HG03060 (cell line): ENCODE measurements around the gene DERA.
"Not testable (repeated sequence)": the region's sequence is repeated elsewhere in the genome, so short reads cannot be mapped to it uniquely, and the experiment has no call there.

Experiments
- ATAC-seq: cut with Tn5 transposase; IDR thresholded peaks from one replicate; pipeline ENCODE4 v1.9.1; 2021; ENCODE audit warnings: low read depth, moderate number of reproducible peaks; ENCODE audit not compliant: unreplicated experiment

Gene DERA

GRCh38 chr12:15997910-15998309, 86.8 kb downstream of the DERA start:
- no peak for ATAC-seq

GRCh38 chr12:16002880-16003279, 91.7 kb downstream of the DERA start:
- no peak for ATAC-seq

DNA sequence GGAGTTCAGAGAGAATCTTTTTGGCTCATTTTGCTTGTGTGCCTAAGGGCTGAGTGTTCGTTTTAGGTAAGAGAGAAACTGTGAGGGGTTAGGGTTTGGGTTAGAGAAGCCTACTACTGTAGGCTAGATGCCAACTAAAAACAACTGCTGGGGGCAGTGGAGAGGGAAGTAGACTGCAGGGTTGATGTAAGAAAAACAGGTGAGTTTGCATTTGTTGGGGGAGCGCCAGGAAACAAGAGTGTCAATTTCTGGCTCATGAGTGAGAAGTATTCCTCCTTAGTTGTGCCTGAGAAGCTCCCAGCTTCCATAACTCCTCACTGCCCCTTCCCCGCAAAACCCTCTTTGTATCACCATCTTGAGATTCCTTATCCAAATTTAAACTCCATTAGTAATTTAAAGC, 92.3 kb downstream of the DERA start:
- no peak for ATAC-seq

GRCh38 chr12:16006752-16007151, 95.6 kb downstream of the DERA start:
- ATAC-seq = no peak

DNA sequence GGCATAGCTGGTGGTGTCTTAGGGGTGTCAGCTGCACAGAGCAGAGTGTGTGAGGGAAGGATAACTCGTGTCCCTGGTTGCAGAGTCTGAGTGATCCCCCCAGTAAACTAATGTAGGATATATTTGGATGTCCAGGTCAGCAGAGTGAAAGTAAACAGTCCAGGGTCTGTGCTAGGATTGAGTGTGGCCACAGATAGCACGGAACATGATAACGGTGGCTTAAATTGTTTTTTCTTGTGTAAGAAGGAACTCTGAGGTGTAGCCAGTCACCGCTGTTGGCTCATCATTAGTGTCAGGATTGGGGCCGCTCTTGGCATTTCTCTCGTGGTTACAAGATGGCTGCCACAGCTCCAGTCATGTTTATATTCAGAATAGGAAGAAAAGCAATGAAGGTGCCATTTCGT, 97.3 kb downstream of the DERA start:
- no peak for ATAC-seq

- no peak for ATAC-seq
Observed at GRCh38 chr12:16012117-16012516, 101.0 kb downstream of the DERA start.

DNA sequence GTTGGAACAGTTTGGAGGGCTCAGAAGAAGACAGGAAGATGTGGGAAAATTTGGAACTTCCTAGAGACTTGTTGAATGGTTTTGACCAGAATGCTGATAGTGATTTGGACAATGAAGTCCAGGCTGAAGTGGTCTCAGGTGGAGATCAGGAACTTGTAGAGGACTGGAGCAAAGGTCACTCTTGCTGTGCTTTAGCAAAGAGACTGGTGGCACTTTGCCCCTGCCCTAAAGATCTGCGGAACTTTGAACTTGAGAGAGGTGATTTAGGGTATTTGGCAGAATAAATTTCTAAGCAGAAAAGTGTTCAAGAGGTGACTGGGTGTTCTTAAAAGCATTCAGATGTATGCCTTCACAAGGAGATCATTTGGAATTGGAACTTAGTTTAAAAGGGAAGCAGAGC, 102.6 kb downstream of the DERA start:
- ATAC-seq = not testable (repeated sequence)

DNA sequence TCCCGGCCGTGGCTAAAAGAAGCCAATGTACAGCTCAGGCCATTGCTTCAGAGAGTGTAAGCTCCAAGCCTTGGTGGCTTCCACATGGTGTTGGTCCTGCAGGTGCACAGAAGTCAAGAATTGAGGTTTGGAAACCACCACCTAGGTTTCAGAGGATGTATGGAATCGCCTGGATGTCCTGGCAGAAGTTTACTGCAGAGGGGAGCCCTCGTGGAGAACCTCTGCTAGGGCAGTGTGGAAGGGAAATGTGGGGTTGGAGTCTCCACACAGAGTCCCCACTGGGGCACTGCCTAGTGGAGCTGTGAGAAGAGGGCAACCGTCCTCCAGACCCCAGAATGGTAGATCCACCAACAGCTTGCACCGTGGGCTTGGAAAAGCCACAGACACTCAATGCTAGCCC, 103.3 kb downstream of the DERA start:
- ATAC-seq = not testable (repeated sequence)

- ATAC-seq = no peak
Observed at GRCh38 chr12:16016748-16017147, 105.6 kb downstream of the DERA start.

- no peak for ATAC-seq
Observed at GRCh38 chr12:16018306-16018705, 107.2 kb downstream of the DERA start.

DNA sequence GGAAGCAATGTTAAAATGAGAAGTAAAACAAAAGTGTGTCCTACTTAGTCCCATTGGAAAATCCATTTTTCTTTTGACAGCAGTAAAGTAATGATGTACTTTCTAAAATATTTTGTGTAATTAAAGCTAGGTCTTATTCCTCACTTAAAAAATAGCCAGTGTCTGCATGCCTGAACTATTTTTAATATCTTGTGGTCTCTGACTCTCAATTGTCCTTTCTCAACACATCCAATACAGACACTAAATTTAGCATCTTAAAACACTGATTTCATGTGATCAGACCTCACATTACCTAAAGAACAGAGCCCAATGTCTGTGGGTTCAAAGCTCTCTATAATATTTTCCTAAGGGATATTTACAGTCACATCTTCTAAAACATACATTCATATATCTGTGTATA, 108.0 kb downstream of the DERA start:
- no peak for ATAC-seq

DNA sequence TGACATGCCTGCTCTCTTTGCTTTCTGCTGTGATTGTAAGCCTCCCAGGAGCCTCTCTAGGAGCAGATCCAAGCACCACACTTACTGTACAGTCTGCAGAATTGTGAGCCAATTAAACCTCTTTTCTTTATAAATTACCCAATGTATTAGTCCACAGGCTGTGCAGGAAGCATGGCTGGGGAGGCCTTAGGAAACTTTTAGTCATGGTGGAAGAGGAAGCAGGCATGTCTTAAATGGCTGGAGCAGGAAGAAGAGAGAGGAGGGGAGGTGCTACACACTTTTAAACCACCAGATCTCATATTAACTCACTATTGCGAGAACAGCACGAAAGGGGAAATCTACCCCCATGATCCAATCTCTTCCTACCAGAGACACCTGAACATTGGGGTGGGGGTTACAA, 108.9 kb downstream of the DERA start:
- ATAC-seq = no peak

DNA sequence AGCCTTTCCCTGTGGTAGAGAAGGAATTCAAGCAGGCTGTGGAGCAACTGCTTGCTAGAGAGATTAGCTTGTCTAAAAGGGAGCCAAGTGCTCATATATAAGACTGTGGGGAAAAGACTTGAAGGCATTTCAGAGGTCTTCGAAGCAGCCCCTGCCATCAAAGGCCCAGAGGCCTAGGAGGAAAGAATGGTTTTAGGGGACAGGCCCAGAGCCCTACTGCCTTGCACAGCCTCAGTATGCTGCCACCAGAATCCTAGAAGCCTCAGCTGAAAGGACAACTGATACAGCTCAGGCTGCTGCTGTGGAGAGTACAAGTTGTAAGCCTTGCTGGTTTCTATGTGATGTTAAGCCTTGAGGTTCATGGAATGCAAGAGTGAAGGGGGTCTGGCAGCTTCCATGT, 109.9 kb downstream of the DERA start:
- no peak for ATAC-seq

DNA sequence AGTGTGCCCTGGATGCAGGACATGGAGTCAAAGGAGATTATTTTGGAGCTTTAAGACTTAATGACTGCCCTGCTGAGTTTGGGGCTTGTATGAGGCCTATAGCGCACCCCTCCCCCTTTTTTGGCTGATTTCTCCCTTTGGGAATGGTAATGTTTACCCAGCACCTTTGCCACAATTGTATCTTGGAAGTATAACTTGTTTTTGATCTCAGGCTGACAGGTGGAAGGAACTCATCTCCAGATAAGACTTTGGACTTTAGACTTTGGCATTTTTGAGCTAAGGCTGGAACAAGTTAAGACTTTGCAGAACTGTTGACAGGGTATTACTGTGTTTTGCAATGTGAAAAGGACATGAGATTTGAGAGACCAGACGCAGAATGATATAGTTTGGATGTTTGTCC, 110.5 kb downstream of the DERA start:
- ATAC-seq = no peak

DNA sequence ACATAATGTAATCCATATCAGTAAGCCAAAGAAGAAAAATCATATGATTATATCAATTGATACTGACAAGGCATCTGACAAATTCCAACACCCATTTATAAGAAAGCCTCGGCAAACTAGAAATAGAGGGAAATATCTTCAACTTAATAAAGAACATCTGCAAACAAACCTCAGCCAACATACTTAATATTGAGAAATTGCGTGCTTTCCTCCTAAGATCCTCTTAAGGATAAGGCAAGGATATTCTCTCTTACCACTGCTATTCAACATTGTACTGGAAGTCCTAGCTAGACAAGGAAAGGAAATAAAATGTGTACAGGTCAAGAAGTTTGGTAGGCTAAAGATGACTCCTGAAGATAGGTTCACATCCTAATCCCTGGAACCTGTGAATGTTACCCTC, 115.9 kb downstream of the DERA start:
- ATAC-seq = no peak

DNA sequence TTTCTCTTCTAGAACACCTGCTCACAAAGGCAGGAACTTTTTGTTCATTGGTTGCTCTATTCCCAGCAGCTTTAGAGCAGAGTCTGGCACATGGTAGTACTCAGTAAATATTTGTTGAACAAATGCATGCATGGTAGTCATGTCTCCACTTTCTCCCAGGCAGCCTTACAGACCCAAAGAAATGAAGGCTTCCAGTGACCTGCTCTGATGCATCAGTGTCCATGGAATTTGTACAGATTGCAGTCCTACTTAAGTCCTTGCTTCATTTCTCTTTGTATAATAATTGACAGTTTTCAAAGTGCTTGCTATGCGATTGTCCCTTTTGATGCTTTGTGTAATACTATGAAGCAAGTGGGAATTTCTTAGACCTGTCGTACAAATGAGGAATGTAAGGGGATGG, 119.6 kb downstream of the DERA start:
- no peak for ATAC-seq

DNA sequence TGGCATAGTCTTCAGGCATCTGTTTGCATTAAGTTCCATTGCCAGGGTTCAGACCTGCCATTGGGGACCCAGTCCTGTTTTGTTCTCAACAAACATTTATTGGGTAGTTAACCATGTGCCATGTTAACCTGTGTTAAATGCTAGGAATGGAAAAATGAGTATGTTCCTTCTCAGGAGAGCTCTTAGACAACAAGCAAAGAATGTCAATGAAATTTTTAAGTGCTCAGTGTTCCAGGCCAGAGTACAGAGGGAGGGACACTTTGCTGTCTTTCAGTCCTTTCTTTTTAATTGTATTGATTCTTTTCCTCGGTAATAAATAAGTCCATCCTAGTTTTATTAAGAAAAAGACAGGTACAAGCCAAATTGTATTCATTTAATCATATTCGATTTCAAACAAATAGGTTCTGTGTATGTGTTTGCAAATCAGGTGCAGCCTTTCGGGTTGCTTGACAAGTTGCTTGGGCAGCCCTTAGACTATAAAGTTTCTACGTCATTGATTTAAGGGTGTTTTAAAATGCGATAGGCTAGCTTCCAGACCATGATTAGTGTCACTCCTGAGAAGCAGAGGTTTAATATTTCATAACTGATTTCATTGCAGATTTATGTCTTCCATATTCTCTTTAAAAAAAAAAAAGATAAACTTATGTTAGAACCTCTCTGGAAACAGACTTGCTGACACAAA, 123.1 kb downstream of the DERA start:
- no peak for ATAC-seq

DNA sequence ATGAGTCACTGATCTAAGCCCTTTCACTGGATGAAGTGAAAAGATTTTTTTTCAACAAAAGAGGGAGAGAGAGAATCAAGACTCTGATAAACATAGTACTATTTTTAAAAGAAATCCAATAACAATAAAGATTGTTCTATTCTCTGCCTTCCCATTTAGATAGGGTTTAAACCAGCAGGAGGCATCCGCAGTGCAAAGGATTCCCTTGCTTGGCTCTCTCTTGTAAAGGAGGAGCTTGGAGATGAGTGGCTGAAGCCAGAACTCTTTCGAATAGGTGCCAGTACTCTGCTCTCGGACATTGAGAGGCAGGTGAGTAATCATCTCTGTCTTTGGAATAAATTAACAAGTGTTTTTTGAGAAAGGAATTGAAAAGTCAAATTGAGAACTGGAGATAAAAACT, 124.9 kb downstream of the DERA start:
- no peak for ATAC-seq

- ATAC-seq = no peak
Observed at GRCh38 chr12:16037533-16037932, 126.4 kb downstream of the DERA start.

GRCh38 chr12:16043480-16043879, 132.3 kb downstream of the DERA start:
- ATAC-seq = no peak

GRCh38 chr12:16046266-16046665, 135.1 kb downstream of the DERA start:
- no peak for ATAC-seq

- no peak for ATAC-seq
Observed at GRCh38 chr12:16048511-16048910, 137.4 kb downstream of the DERA start.

GRCh38 chr12:16056910-16057309, 145.8 kb downstream of the DERA start:
- no peak for ATAC-seq
